ENCODE data around the gene PRSS53.
A peak's percentile ranks its signal among the peaks of the same experiment; 100 is the strongest.

PRSS53 gene

DNA sequence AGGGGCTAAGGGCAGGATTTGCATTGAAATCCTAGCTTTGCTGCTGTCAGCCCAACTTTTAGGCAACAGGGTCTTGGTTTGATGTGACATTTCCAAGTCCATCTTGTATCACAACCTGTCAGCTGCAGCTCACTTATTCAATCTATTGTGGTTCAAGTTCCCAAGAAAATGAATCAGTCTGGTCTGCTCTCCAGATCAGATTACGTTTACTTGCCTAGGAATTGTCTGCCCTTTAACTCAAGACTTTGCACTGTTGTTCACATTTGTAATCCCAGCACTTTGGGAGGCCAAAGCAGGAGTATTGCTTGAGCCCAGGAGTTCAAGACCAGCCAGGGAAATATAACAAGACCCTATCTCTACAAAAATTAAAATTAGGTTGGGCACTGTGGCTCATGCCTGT, 45.4 kb downstream of the PRSS53 start:
- no peak for DNase-seq (ENCODE audit: low read depth)

DNA sequence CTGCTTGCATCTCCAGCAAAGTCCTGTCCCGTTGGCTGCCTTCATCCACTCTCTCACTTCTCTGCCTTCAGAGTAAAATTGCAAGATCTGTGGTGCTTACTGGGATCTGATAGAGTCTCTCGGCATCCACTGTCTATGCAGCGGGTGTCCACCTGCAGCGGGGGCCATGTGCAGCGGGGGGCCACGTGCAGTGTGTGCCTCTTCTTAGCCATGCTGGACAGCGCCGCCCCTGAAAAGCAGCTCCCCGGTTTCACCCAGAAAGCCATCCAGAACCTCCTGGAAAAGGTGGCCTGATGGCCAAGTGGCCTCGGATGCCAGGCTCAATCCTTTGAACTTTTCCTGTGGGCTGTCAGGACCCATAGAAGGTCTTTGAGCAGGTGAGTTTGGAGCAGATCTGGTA, 45.9 kb downstream of the PRSS53 start:
- DNase-seq (ENCODE audit: low read depth), result no peak

DNA sequence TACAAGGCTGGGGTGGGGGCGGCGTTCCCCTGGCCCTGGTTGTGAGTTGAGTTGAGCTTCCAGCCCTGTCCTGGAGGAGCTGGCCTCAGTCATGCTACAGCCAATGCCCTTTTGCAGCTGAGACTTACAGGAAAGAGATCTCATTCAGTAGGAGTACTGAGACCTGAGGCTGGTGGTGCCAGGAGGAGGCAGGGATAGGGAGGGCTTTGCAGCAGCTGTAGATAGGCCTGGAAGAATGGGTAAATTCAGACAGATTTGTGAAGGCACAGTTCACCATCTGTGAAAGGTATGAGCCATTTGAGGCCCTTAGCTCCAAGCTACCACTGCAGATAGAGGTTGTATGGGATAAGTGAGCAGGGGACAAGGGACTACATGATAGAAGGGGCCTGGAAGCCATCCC, 49.8 kb downstream of the PRSS53 start:
- no peak for DNase-seq (ENCODE audit: low read depth)

DNA sequence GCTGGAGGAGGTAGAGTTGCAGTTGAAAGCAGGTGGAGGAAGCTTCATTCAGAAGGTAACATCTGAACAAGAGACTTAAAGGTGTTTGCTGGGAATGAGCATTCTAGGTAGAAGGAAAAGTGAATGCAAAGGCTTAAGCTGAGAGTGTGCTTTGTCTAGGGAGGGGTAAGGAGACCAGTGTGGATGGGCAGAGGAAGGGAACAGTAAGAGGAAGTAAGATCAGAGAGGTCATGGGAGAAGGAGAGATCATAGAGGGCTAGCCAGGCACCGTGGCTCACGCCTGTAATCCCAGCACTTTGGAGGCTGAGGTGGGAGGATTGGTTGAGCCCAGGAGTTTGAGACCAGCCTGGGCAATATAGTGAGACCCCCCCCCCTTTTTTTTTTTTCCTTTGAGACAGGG, 52.1 kb downstream of the PRSS53 start:
- no peak for DNase-seq (ENCODE audit: low read depth)

DNA sequence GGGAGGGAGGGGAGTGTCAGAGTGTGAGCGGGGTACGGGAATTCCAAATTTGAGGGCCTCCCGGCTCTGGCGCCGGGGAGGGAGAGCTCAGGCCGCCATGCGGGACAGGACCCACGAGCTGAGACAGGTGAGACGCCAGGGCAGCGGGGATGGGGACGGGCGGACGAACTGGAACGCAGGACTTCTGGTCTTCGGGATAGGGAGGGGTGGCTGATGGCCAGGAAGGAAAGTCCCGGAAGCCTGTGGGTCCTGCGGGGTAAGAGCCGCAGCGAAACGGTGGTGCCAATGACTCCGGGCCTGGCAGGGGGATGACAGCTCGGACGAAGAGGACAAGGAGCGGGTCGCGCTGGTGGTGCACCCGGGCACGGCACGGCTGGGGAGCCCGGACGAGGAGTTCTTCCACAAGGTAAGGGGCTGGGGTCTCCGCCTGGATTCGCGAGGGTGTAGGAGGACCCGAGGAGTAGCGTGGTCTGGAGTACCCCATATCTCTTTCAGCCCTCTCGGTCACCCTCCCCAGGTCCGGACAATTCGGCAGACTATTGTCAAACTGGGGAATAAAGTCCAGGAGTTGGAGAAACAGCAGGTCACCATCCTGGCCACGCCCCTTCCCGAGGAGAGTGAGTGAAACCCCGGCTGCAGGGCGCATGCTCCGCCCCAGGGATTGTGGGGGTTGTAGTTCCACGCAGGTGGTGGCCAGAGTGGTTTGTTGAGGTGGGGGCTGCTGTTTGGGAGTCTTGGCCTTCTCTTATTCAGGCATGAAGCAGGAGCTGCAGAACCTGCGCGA, 54.8 kb downstream of the PRSS53 start:
- peak; percentile 83 for DNase-seq (ENCODE audit: low read depth)

Measured in activated T-cell treated with anti-CD3 and anti-CD28 coated beads for 24 hours (primary cell).